OCI-LY3 (cell line): ENCODE data around the gene COG5.

ENCODE experiments used
- H2AFZ ChIP-seq: fragments of 200-600, 300-600 bp; shearing (Covaris generic); 2 replicates; pipeline ENCODE4 v1.6.0; 2014; ENCODE audit warnings: antibody characterized with exemption, low read depth, low read length
- H3K27ac ChIP-seq: fragments of 200-600, 300-600 bp; sonication (generic); 2 replicates; pipeline ENCODE4 v1.5.1; 2014; ENCODE audit warnings: mild to moderate bottlenecking, low read length, moderate library complexity, mixed read lengths
- H3K27me3 ChIP-seq: fragments of 200-600, 300-600 bp; sonication (generic); 2 replicates; pipeline ENCODE4 v1.6.1; 2014; ENCODE audit warnings: low read depth, low read length, mixed read lengths
- H3K36me3 ChIP-seq: fragments of 200-600, 300-600 bp; sonication (generic); replicated peaks from 2 replicates; pipeline ENCODE3; 2014; ENCODE audit warnings: low read depth, low read length, mixed read lengths
- H3K4me1 ChIP-seq: fragments of 300-600, 200-600 bp; sonication (generic); 2 replicates; pipeline ENCODE4 v1.6.1; 2014; ENCODE audit warnings: low read length, mixed read lengths
- H3K4me2 ChIP-seq: fragments of 200-600, 300-600 bp; sonication (generic); 2 replicates; pipeline ENCODE4 v1.6.1; 2014; ENCODE audit warnings: low read length, mixed read lengths
- H3K4me3 ChIP-seq: fragments of 300-600, 200-600 bp; sonication (generic); 2 replicates; pipeline ENCODE4 v1.5.1; 2014; ENCODE audit warnings: antibody characterized with exemption, mild to moderate bottlenecking, low read length, moderate library complexity
- H3K79me2 ChIP-seq: fragments of 300-600, 200-600 bp; shearing (Covaris generic); 2 replicates; pipeline ENCODE4 v1.6.1; 2014; ENCODE audit warnings: mild to moderate bottlenecking, low read length, mixed read lengths
- H3K9ac ChIP-seq: fragments of 300-600, 200-600 bp; shearing (Covaris generic); 2 replicates; pipeline ENCODE4 v1.6.0; 2014; ENCODE audit warnings: mild to moderate bottlenecking, low read length, moderate library complexity
- H3K9me3 ChIP-seq: fragments of 200-600, 300-600 bp; shearing (Covaris generic); 2 replicates; pipeline ENCODE4 v1.6.1; 2014; ENCODE audit warnings: low read length, mixed read lengths; ENCODE audit not compliant: insufficient read depth
- H4K20me1 ChIP-seq: fragments of 200-600, 300-600 bp; sonication (generic); 2 replicates; pipeline ENCODE4 v1.6.1; 2016; ENCODE audit warnings: low read length, mixed read lengths; ENCODE audit not compliant: insufficient read depth
- CTCF ChIP-seq: fragments of 200-600, 300-600 bp; sonication (generic); IDR thresholded peaks from 2 replicates; pipeline ENCODE4 v1.5.1; 2014; ENCODE audit warnings: antibody characterized with exemption, low read length, low read depth
- EZH2phosphoT487 ChIP-seq: fragments of 200-600 bp; shearing (Covaris generic); IDR thresholded peaks from 2 replicates; pipeline ENCODE4 v1.6.1; 2018; ENCODE audit warnings: antibody characterized with exemption, mixed run types, low read depth

The COG5 gene

GRCh38 chr7:107244613-107245012 lies 319.1 kb downstream of the COG5 start:
- Histone ChIP-seq H3K9me3 (no peaks in the 10 kb centered on the region), H3K36me3 (no peaks in the 10 kb centered on the region), H3K4me2 (no peak overlapping the region), H3K4me1 (peaks cover 10% of the 10 kb centered on the region), H3K27ac (no peak overlapping the region), H3K79me2 (no peaks in the 10 kb centered on the region), H4K20me1 (no peaks in the 10 kb centered on the region), H3K9ac (no peak overlapping the region), H2AFZ (no peak overlapping the region), H3K27me3 (no peaks in the 10 kb centered on the region), H3K4me3 (no peak overlapping the region)
- no peak for TF ChIP-seq EZH2phosphoT487
- no peak for TF ChIP-seq CTCF

GRCh38 chr7:107242267-107242666 lies 321.5 kb downstream of the COG5 start:
- Histone ChIP-seq H4K20me1 (no peaks in the 10 kb centered on the region), H3K79me2 (no peaks in the 10 kb centered on the region), H3K4me3 (no peak overlapping the region), H3K27me3 (no peaks in the 10 kb centered on the region), H3K4me2 (no peak overlapping the region), H3K9me3 (no peaks in the 10 kb centered on the region), H2AFZ (no peak overlapping the region), H3K27ac (no peak overlapping the region), H3K36me3 (no peaks in the 10 kb centered on the region), H3K4me1 (no peaks in the 10 kb centered on the region), H3K9ac (no peak overlapping the region)
- TF ChIP-seq CTCF (no peak), EZH2phosphoT487 (no peak)

GRCh38 chr7:107237451-107237850 lies 326.3 kb downstream of the COG5 start:
- no peak for TF ChIP-seq EZH2phosphoT487
- TF ChIP-seq CTCF: no peak
- Histone ChIP-seq H3K79me2 (no peaks in the 10 kb centered on the region), H3K27ac (no peak overlapping the region), H3K4me1 (peaks cover 5% of the 10 kb centered on the region; the same call in 1 of the 2 replicates), H3K27me3 (no peaks in the 10 kb centered on the region), H3K36me3 (no peaks in the 10 kb centered on the region), H3K9me3 (no peaks in the 10 kb centered on the region), H2AFZ (no peak overlapping the region), H3K4me2 (no peak overlapping the region), H4K20me1 (no peaks in the 10 kb centered on the region), H3K9ac (no peak overlapping the region), H3K4me3 (no peak overlapping the region)

GRCh38 chr7:107236862-107237261 lies 326.9 kb downstream of the COG5 start:
- no peak overlapping the region for H3K27ac ChIP-seq
- no peak overlapping the region for H3K9ac ChIP-seq
- H3K79me2 ChIP-seq: no peaks in the 10 kb centered on the region
- H4K20me1 ChIP-seq: no peaks in the 10 kb centered on the region
- H3K27me3 ChIP-seq: no peaks in the 10 kb centered on the region
- H3K4me2 ChIP-seq: no peak overlapping the region
- no peaks in the 10 kb centered on the region for H3K36me3 ChIP-seq
- peaks cover 5% of the 10 kb centered on the region; the same call in 1 of the 2 replicates for H3K4me1 ChIP-seq
- H3K9me3 ChIP-seq: no peaks in the 10 kb centered on the region
- H3K4me3 ChIP-seq: no peak overlapping the region
- no peak overlapping the region for H2AFZ ChIP-seq
- TF ChIP-seq CTCF (no peak), EZH2phosphoT487 (no peak)
